Right lobe of liver (tissue), 6 donors: ENCODE results near the gene CPSF4. TPM values are rescaled to one million over a fixed set of nuclear protein-coding genes. Genes with fewer than 3 reads are reported as not detected.

Experiments used
- ATAC-seq, 4 donors: fragments of 200-7000 bp; cut with Tn5 transposase; one replicate each; pipeline ENCODE4 v1.9.1; 2020; ENCODE audit warnings: mild to moderate bottlenecking in 4 of 4, moderate library complexity in 4 of 4
- DNase-seq, 3 donors: peaks; one replicate each; pipeline ENCODE4 v3.0.0-alpha.2; 2020
- H3K27ac ChIP-seq, 3 donors: fragments of 200-600 bp; one replicate each; pipeline ENCODE4 v1.8.0; 2022
- H3K27me3 ChIP-seq, 2 donors: fragments of 200-600 bp; one replicate each; pipeline ENCODE4 v1.8.0; 2022
- H3K36me3 ChIP-seq, 4 donors: fragments of 200-600 bp; sonication (generic) in 1 of 4; one replicate each; pipeline versions ENCODE4 v1.5.1 to v1.8.0; 2017 to 2022; ENCODE audit warnings: control low read depth in 1 of 4
- H3K4me1 ChIP-seq, 4 donors: fragments of 200-600 bp; sonication (generic) in 1 of 4; one replicate each; pipeline versions ENCODE4 v1.5.1 to v1.8.0; 2017 to 2022; ENCODE audit warnings: control low read depth in 1 of 4
- H3K4me3 ChIP-seq, 3 donors: fragments of 200-600 bp; one replicate each; pipeline ENCODE4 v1.8.0; 2022
- H3K9me3 ChIP-seq, 4 donors: fragments of 200-600 bp; sonication (generic) in 1 of 4; one replicate each; pipeline versions ENCODE4 v1.5.1 to v1.8.0; 2017 to 2022; ENCODE audit warnings: control low read depth in 1 of 4
- CTCF ChIP-seq, 4 donors: fragments of 200-600 bp in 3 of 4; fragments of 450-650 bp in 1 of 4; IDR thresholded peaks; one replicate each; pipeline versions ENCODE4 v1.5.1 to v1.8.0; 2016 to 2022; ENCODE audit warnings: antibody characterized with exemption in 4 of 4, mild to moderate bottlenecking in 2 of 4
- POLR2A ChIP-seq: fragments of 450-650 bp; IDR thresholded peaks from one replicate; pipeline ENCODE4 v1.6.1; 2017; ENCODE audit warnings: antibody characterized with exemption, mild to moderate bottlenecking
- WGBS: methylation state at CpG from one replicate; pipeline ENCODE4 v1.1.6; 2018; ENCODE audit warnings: low coverage, low lambda C conversion rate; ENCODE audit not compliant: insufficient coverage; ENCODE audit errors: missing lambda C conversion rate; 5-methylcytosine and 5-hydroxymethylcytosine counted together
- intact Hi-C, 2 donors: fragments of 100-400 bp; cut with DNase I; formaldehyde crosslinking; loops; one replicate each; pipeline versions ENCODE4 v1.11.2 to v1.14.1; 2022
- total RNA-seq, 6 experiments: library from RNA; depleted of rRNA in 2 of 6; stranded (reverse); fragments of >200 nt in 2 of 6; fragmentation: NEBNext Ultra II Directional in 3 of 6; extraction: Animal tissue kit (Norgen Biotek cat#: 25700) in 3 of 6; gene quantifications; one replicate each; pipeline versions ENCODE4 v1.1.0 to v1.2.4, GENCODE V29; 2016 to 2023
- donor health status: DM: no; HTN: yes; CAD: no.
- donor health status: DM: no; HTN: no; CAD: no.
- donor health status: DM: no; HTN: no; CAD: no.
- donor health status: DM: no; HTN: yes; CAD: no.
- donor health status: DM: no; HTN: yes; CAD: no.

Gene CPSF4
- total RNA-seq, 6 experiments from 2014 or later, result 10.1 to 16.7 (median 12.0) TPM

GRCh38 chr7:99406557-99406956 is 32.2 kb upstream of the CPSF4 start:
- intact Hi-C loops, result no loop called here
- Histone ChIP-seq H3K9me3 (no peaks in the 10 kb centered on the region), H3K36me3 (peaks cover 0 to 28% (median 3%) of the 10 kb centered on the region in 4 donors), H3K4me3 (no peak overlapping the region), H3K27ac (no peak overlapping the region), H3K27me3 (no peaks in the 10 kb centered on the region), H3K4me1 (peaks cover 0 to 19% (median 11%) of the 10 kb centered on the region in 4 donors)
- DNase-seq (no peak), ATAC-seq (no peak)
- WGBS, result no CpG with 5 or more reads among the region's 1 CpG
- no peak for TF ChIP-seq POLR2A
- TF ChIP-seq CTCF (IDR thresholded peaks at IDR 0.05), result no peak

- 0% methylated on average over 7 of the region's 28 CpGs for WGBS
- DNase-seq (peak in 1 of 3 donors; percentile 44), ATAC-seq (peak; percentile 18 to 41 (median 28))
- Histone ChIP-seq H3K9me3 (no peaks in the 10 kb centered on the region), H3K36me3 (peaks cover 0 to 27% (median 7%) of the 10 kb centered on the region in 4 donors), H3K27ac (peak overlapping the region; percentile 97 to 99 (median 99)), H3K4me3 (peak overlapping the region; percentile 98 to 100 (median 100)), H3K27me3 (no peaks in the 10 kb centered on the region), H3K4me1 (peaks cover 0 to 19% (median 11%) of the 10 kb centered on the region in 4 donors)
- TF ChIP-seq CTCF (IDR thresholded peaks at IDR 0.05) (no peak), POLR2A (no peak)
- intact Hi-C loops, result no loop called here
Observed at GRCh38 chr7:99407872-99408378, 30.8 kb upstream of the CPSF4 start.

- 0% methylated on average over 20 of the region's 72 CpGs for WGBS
- intact Hi-C loops, result no loop called here
- H3K9me3 ChIP-seq, result no peaks in the 10 kb centered on the region
- DNase-seq (peak; percentile 92 to 95 (median 94)), ATAC-seq (peak; percentile 94 to 97 (median 95))
- peak; percentile 91 for TF ChIP-seq POLR2A
- TF ChIP-seq CTCF (IDR thresholded peaks at IDR 0.05), result peak in 1 of 4 donors; percentile 18
- H3K27me3 ChIP-seq, result no peaks in the 10 kb centered on the region
- peaks cover 0 to 28% (median 10%) of the 10 kb centered on the region in 4 donors for H3K36me3 ChIP-seq
- peaks cover 0 to 19% (median 11%) of the 10 kb centered on the region in 4 donors for H3K4me1 ChIP-seq
- H3K27ac ChIP-seq, result peak within 1 kb of the TSS; percentile 97 to 99 (median 99)
- H3K4me3 ChIP-seq, result peak within 1 kb of the TSS; percentile 98 to 100 (median 100)
Observed at GRCh38 chr7:99408379-99409191, 30.2 kb upstream of the CPSF4 start, which contains the start of the genes BUD31 and PDAP1. TSS of gene BUD31 (plus strand) at chr7:99408969. CDS start at chr7:99411093, 2,124 bp downstream. TSS of gene PDAP1 (minus strand) at chr7:99408597. CDS start at chr7:99408548, 49 bp downstream.

GRCh38 chr7:99409192-99409572 is 29.6 kb upstream of the CPSF4 start:
- DNase-seq (no peak), ATAC-seq (no peak)
- WGBS, result under 1% methylated on average over 18 of the region's 18 CpGs
- TF ChIP-seq POLR2A (no peak), CTCF (IDR thresholded peaks at IDR 0.05) (no peak)
- no peaks in the 10 kb centered on the region for H3K27me3 ChIP-seq
- H3K36me3 ChIP-seq, result peaks cover 0 to 33% (median 10%) of the 10 kb centered on the region in 4 donors
- H3K4me1 ChIP-seq, result peaks cover 0 to 19% (median 11%) of the 10 kb centered on the region in 4 donors
- intact Hi-C loops, result no loop called here
- H3K27ac ChIP-seq, result peak overlapping the region; percentile 97 to 99 (median 99)
- no peaks in the 10 kb centered on the region for H3K9me3 ChIP-seq
- peak overlapping the region; percentile 98 to 100 (median 100) for H3K4me3 ChIP-seq
